NCI-H1436 treated with DMSO at 0.1 percent for 48 hours (cell line): ENCODE measurements around the gene OTOR.

Experiments used
- DNase-seq: peaks from one replicate; lab custom pipeline; 2025; lab: John Stamatoyannopoulos, UW

Gene OTOR

DNA sequence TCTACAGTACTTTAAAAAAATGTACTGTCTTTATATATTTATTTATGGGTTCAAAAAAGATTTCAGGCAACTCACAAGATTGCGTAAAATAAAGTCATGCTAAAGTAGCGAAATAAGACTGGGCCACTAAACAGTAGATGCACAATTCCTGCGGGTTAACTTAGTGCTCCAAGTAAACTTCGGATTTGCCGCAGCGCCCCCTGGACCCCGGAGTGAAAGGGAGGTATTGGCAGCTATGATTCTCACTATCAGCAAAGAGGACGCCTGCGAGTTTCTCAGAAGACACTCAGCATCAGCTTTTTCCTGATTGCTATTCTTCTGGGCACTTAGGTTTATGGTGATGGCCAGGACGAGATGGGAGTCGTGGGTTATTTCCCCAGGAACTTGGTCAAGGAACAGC is 1.4 kb downstream of the OTOR start:
- no peak for DNase-seq

DNA sequence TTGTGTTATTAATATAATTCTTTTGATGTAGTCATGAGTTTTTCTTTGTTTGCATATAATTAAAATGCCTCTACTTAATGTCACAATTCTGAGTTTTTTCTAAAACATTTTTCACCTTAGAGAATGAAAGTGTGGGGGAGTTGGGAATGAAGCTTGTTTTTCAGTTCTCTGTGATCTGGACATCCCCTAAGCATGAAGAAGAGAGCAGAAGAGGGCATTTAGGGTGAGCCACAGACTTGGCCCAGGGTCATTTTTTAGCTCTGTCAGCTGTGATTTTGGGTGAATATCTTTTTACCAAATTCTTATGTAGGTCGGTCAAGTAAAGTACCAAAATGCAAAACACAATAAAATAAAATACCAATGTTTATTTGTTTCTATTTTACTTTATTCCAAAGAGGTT is 3.9 kb downstream of the OTOR start:
- no peak for DNase-seq

DNA sequence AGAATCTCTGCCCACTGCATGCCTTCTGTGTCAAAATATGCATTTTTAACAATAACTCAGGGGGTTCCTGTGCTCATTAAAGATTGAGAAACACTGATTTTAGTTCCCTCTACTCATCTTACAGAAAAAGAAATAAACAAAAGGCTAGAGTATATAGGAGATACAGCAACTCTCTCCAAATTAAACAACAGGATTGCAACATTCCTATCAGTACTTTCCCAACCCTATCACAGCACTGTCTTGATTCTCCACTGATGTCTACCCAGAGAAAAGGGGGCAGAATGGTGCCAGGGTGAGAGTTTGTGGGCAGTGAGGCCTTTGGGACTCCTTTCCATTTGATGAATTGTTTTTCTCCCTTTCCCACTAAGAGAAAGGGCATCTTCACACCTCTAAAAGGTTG is 4.7 kb downstream of the OTOR start:
- no peak for DNase-seq

DNA sequence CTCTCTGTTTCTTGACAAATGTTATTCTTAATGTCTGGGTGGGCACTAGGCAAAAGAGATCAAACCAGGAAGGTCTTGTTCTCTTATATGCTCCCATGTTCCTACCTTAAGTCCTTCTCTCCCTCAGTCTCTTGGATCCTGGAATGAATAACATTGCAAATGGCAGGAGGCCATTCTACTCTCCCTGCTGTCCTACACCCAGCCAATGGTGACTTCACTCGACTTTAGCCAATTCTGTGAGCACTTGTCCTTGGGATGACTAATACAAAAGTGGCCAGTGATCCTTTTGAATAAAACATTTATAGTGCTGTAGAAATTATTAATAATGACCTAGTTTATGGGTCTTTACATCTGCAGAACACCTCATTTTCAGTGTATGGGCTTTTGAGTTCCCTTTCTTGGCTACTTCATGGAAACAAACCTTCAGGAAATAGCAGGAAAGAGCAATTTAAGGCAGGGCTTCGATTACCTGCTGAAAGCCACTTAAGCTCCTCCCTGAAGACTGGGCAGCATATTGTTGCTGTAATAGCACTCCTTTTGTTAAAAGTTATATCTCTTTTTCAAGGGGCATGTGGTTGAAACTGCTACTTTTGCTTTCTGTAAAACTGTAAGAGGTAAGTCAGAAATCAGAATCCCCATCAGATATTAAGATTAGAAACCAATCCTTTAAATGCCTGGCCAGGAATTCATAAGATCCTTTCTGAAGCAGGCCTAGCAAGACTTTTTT is 10.5 kb downstream of the OTOR start:
- no peak for DNase-seq

DNA sequence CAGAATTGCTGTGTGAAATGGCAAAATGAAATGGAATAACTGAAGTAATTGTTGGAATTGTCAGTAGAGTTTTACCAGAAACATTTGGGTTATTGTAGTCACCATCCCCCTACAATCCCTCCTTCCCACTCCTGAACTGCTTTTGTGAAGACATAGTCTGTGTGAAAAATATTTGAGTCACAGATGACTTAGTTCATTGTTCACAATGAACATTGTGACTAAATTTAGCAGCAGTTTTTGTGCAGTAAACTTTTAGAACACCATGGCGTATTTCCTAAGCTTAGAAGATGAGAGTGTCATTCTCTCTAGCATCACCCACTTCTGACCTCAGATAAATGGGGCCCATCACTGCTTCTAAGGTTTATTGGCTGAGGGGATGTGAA is 11.0 kb downstream of the OTOR start:
- no peak for DNase-seq

DNA sequence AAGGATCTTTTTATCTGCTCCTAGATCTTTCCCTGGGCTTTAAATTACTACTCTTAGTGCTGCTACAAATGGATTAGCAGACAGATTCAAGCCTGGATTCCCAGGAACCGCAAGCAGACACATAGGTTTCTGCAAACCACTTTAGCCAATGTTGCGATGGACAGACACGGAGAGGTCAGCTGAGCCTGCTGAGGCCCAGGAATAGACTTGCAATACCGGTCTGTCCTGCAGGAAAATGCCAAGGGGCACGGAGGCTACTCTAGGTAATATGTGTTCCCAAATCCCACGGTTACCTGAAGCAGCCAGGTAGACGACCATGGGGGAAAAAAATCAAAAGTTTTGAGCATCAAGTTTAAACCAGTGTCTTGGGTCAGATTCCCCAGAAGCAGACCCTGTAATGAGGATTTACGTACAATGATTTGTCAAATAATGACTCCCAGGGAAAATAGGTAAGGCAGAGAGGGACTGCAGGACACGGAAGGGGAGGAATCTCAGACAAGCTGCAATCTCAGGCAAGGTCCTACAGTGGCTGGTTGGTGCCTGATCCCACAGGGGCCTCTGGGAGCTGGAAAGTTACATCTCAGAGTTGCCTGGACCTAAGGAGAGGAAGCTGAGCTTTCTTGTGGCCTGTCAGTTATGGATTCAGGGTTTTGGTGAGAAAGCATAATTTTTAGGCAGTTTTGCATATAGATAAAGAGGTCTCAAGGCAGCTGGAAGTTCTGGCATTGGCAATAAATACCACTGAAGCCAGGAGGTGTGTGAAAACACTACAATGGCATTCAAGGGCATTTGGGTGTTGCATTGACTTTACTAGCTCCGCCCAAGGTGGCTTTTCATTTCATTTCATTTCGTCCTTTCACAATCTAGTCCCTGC is 12.5 kb downstream of the OTOR start:
- DNase-seq, result no peak

DNA sequence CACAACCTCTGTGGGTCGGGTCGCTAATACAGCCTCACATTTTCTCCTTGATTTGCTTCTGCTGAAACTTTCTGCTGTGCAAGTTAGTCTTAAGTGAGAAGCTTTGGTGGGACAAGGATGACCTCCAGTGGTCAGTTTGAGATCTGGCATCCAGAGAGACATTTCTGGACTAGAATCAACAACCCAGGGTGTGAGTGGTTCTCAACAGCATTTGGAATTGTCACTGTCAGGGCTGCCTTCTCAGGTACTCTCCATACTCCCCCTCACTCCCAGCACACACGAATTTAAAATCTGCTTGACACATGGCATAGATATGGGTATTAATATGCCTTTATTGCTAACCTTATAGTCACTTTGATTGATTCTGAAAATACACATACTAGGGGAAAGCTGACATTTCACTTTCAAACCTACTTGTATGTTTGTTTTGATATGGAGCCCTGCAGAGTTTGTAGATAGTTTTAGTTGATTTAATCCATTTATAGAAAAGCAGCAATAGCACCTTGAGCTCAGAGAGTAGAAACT is 13.2 kb downstream of the OTOR start:
- peak; percentile 3 for DNase-seq

DNA sequence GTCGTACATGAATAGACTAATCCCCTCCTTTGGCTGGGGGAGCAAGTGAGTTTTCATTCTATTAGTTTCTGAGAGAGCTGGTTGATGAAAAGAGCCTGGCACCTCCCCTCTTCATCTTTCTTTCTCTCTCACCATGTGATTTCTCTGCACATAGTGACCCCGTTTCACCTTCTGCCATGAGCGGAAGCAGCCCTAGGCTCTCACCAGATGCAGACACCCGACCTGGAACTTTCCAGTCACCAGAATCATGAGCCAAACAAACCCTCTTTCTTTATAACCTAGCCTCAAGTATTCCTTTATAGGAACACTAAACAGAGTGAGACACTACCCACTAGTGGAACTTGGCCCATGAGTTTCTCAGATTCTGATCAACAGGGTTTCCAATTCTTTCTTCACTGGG is 16.4 kb downstream of the OTOR start:
- no peak for DNase-seq

DNA sequence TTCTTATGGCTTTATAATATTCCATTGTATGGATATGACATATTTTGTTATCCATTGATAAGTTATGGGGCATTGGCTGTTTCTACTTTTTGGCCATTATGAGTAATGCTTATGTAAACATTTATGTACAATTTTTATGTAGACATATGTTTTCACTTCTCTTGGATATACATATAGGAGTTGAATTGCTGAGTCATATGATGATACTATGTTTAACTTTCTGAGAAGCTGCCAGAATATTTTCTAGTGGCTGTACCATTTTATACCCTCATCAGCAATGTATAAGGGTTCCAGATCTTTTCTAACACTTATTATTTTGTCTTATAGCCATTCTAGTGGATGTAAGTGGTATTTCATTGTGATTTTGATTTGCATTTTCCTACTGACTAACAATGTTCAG is 23.1 kb downstream of the OTOR start:
- no peak for DNase-seq

DNA sequence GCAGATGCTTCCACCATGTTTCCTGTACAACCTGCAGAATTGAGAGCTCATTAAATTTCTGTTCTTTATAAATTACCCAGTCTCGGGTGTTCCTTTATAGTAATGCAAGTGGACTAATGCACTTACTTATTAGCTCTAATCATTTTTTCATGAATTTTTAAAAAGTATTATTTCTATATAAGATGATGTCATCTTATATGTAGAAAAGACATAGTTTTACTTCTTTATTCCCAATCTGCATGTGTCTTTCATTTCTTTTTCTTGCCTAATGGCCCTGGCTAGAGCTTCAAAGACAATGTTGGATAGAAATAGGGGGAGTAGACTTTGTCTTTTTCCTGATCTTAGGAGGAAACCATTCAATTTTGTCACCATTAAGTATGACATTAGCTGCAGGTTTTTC is 27.8 kb downstream of the OTOR start:
- DNase-seq, result no peak

DNA sequence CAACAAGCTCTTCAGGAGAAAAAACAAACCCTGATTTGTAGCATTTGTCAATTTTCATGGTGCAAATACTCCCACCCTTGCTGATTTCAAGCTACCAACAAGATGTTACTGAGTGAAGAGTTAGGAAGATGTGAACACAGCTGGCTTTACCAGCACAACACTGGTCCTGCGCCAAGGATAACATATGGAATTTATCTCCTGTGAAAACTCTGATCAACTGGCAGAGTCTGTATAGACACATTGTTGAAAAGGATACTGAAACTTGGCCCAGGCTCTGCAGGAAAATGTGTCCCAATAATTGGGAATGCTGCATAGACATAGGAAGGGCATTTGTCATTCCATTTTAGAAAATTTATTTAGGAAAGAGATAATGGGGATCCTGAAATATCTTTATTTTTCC is 29.0 kb downstream of the OTOR start:
- DNase-seq, result no peak

DNA sequence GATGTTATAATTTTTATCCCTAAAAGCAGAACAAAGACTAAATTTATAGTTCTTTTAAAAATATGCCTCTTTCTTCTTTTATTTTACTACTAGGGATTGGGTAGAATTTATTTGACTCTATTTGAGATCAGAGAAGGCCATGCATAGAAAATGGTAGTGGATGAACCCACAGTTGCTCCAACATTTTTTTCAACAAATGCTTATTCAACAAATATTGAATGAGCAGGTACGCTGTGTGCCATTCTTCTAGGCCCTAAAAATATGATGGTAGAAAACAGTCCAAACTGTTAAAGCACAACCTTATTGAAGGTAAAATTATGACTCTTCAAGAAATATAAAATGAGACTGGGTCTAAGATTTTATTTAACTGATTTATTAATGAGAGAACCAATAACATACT is 30.0 kb downstream of the OTOR start:
- no peak for DNase-seq

DNA sequence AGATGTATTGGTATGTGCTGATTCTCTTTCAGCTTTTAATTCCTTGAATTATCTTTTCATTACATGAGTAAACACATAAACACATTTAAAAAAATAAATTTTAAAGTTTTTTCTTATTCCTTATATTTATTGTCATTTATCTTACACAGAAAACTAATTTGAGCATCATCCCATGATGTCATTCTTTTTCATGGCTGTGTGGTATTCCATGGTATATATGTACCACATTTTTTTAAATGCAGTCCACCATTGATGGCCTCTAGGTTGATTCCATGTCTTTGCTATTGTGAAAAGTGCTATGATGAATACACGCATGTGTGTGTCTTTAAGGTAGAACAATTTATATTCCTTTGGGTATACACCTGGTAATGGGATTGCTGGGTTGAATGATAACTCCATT is 33.3 kb downstream of the OTOR start:
- no peak for DNase-seq

DNA sequence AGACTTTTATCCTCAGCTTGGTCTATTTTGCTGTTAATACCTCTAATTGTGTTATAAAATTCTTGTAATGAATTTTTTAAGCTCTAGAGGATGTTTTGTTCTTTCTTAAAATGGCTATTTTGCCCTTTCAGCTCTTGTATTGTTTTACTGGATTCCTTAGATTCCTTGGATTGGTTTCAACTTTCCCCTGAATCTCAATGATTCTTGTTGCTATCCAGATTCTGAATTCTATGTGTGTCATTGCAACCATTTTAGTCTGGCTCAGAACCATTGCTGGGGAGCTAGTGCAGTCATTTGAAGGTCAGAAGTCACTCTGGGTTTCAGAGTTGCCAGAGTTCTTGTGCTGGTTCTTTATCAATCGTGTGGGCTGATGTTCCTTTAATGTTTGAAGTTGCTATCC is 37.1 kb downstream of the OTOR start:
- no peak for DNase-seq
